ENCODE results near the gene CHAD.

CHAD gene

DNA sequence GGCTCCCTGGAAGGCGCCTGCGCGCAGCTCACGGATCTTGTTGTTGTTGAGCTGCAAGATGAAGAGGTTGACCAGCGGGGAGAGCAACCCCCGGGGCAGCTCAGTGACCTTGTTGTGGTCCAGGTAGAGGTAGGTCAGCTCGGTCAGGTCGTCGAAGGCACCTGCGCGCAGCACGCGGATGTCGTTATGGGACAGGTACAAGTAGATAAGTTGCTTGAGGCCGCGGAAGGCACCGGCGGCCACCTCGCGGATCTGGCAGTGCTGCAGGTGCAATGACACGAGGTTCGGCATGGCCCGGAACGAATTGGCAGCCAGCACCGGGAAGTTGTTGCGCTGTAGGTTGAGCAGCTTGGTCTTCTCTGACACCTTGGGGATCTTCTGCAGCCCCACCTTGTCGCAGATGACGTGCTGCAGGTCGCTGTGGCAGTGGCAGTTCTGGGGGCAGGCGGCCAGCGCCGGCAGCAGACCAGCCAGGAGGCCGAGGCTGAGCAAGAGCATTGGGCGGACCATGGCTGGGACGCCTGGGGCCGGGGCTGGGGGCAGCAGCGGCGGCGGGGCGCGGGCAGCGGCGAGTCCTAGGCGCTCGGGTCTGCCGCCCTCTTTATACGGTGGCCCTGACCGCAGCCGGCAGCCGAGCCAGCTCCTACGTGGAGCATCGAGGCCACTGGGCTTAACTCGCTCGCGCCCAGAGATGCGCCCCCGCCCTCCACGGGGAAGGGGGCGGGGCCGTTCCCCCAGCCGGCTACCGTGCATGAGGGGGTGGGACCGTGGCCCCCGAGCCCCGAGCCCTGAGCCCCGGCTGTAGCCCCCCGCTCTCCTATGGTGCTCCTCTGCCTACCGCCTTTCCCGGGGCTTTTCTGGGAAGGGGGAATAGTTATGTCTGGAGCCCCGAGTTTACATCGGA, at the start of gene CHAD:
Gene CHAD (minus strand): TSS at position 577 of the 904 bp plus-strand sequence. CDS start 67 bp downstream, at position 510.
- DNase-seq: no peak

DNA sequence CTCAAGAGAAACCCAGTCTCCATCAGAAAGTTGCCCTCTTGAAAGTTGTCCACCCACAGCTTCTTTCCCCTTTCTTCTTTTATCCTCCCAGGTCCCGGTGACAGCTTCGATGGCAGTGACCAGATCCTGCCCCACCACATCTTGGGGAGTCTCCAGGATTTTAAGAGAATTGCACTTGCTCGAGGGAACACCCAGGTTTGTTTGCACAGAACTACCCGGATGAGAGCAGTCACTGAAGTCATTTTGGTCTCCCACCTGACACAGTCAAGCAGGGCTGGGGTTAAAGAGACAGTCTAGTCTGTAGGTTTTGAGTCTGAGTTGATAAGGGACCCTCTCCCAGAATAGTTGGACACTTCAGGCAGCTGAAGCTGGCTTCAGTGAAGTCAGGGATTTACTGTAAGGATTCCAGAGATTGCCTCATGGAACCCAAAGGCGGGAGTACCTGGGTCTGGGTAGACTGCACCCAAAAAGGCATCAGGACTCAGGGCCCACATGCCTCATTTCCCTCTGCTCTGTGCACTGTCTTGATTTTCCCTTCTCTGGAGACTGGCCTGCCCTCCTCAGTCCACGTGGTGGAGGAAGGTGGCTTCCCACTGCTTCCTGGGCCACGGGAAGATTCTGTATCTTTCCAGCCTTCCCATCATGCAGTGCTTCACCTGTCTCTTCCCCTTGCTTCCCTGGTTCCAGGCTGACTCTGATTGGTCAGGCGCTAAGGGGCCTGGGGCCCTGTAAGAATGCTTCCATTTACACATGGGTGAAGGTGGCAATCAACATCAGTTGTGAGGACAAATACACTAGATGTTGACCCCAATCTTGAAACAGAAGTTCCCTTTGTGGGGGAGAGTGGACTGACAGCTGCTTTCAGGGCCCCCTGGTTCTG, 49.1 kb upstream of the CHAD start:
- no peak for DNase-seq

DNA sequence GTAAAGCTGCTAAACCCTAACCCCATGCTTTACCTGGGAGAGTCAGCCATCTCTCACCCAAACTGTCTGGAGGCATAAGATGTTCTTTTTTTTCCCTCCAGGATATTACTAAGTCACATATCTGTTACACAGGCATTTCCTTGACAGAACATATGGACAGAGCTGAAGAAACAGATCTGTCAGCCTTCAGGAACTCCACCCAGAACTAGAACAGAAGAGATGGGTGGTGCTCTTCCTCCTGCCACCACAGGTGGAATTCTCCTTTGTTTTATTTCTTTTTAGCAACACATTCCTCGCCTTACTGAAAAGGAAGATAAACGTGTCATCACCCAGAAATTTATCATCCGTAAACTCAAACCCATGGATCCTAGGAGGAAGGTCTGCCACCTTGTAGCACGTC, 48.3 kb upstream of the CHAD start:
- no peak for DNase-seq

DNA sequence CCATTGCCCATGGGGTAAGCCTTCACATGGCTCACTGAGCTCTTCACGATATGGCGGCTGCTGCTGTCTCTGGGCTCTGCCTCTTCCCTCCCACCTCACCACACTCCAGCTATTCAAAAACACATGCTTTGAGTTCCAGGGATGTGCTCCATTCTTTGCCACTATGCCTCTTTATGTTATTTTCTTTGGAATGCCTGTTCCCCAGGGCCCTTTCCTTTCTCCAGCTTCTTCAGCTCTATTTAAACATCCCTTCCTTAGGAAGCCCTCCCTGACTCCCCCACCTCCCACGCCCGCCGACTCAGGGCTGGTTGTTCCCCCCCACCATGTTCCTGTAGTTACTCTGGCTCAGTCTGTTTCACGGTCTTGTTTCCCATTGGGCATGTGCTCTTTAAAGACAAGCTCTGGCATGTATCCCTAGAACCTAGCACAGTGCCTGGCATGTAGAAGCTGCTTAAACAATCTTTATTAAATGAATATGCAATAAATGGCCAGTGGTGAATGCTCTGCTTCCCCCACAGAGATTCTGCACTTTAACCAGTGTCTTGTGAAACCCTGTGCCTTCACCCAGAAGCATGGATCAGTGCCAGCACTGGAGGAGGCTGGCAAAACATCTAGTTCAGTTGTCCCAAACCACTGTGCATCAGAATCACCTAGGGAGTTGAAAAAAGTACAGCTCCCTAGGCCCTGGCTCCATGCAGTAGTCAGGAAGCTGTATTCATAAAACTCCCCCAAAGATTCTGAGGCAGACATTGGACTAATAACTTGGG, 46.4 kb upstream of the CHAD start:
- no peak for DNase-seq

DNA sequence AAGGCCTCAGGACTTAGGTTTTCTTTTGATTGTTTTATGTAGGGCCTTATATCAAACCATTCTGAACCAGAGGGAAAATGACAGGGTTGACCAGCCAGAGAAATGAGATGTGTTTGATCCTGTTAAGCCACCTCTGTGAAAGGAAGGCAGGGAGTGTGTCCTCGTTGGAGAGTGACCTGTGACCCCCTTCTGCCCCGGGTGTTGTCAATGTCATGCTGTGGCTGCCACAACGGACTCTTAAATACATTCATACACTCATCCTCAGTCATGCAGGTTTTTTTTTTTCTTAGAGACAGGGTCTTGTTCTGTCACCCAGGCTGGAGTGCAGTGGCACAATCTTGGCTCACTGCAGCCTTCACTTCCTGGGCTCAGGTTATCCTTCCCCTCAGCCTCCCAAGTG, 45.7 kb upstream of the CHAD start:
- DNase-seq: no peak

DNA sequence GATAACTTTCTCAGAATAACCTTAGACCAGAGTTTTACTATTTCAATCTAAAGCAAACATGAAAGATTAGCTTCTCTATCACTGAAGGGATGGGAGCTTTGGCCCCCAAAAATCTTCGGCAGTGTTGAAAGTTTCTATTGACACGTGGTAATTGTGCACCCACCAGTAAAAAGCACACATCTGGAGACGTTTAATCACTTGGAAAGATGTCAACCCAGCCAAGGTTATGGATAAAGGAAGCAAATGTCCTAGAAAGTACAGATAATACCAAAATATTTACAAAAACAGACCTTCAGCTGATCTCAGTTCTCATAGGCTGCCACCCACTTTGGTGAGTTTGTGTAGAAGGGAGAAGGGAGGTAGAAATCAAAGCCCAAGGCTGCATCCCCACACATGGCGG, 44.8 kb upstream of the CHAD start:
- DNase-seq: no peak

DNA sequence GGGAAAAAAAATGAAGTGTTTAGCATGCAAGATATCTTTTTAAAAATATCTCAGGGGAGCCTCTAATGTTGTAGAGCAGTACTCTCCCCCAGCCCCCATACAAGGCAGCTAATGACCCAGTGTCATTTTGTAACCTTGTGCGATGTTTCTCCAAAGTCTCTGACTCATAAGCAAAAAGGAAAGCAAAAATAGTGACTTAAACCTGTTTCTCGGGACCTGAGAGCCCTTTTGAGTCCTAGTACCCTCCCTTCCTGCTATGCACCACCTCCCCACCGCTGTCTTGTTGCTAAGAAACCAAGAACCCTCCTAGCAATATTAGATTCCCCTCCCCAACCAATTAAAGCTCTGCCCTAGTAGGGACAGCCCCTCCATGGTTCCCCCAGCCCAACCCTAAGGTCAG, 42.4 kb upstream of the CHAD start:
- DNase-seq: peak; percentile 64 to 67

DNA sequence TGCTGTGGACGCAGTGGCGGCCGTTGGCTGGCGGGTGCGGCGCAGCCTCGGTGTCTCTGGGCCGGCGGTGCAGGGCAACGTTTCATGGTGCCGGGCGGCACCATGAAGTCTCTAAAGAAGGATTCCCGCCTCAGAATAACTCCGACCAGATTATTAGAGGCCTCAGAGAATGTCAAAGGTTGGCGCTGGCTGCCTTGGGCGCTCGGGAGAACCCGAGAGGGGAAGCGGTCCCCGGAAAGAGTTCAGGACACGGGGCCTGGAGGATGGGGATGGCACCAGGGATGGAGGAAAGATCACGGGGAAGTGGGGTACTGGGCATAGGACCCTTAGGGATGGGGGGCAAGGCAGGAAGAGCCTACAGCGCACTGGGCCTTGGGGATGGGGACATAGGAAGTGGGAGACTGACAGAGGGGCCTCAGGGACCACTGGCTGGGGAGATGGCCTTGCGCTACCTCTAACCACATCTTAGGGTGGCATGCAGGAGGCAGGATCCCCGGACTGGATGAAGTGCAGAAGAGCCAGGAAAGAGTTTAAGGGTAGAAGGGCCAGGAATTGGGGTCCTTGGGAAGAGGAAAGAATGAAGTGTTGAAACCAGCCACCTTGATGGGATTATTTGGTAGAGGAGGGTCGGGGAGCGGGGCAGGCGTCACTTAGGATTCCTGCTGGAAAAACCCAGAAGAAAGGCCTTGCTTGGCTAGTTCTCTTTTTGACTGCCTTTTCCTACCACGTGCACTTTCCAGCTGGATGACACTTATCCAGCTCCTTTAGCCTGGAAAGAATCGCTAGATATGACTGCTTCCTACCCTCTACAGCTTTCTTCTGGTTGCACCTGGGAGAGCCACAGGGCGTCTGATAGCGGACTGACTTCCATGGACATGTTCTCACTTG, 40.1 kb upstream of the CHAD start:
- DNase-seq: no peak

GRCh38 chr17:50507871-50508572, 39.3 kb upstream of the CHAD start, which contains the start of gene MYCBPAP:
Gene MYCBPAP, plus strand, starts transcription at chr17:50508439. Its CDS starts 236 bp downstream, at chr17:50508675.
- DNase-seq: peak; percentile 80 to 86

DNA sequence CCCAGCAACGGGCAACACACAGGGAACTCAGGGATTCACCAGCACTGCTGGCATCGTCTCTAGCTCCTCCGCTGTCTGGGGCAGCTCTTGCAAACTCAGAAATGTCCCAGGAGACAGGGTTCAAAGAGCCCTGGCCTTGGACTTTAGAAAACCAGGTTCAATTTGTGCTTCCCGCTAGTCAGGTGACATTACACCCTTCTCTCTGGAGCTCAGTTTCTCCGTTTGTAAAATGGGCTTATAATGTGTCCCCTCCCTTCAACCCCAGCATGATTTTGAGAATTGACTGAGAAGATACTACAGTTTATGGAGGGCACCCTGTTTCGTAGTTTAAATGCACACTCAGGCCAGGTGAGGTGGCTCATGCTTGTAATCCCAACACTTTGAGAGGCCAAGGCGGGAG, 37.6 kb upstream of the CHAD start:
- DNase-seq: no peak

DNA sequence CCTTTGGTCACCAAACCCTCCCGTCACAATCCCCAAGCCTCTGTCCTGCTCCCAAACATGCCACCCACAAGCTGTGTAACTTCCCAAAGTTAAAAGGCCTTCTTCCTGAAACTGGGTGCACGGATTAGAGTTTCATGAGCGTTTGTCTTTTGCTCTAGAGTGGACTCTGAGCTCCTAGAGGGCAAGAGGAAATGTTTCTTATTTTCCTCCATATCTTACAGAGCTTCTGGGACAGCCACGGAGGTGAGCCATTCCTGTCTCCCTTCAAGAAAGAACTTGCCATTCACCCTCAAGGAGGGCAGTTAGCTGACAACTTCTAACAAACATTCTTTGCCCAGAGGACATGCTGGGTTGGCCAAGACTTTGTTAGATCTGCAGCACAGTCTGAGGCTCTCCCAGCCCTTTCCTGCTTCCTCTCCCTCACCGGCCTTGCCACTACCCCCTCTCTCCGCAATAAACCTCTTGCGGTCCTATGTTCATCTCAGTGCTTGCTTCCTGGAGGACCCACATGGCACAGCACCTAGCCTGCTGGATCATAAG, 37.0 kb upstream of the CHAD start:
- DNase-seq: no peak

GRCh38 chr17:50502301-50502990, 33.8 kb upstream of the CHAD start:
- DNase-seq: no peak

DNA sequence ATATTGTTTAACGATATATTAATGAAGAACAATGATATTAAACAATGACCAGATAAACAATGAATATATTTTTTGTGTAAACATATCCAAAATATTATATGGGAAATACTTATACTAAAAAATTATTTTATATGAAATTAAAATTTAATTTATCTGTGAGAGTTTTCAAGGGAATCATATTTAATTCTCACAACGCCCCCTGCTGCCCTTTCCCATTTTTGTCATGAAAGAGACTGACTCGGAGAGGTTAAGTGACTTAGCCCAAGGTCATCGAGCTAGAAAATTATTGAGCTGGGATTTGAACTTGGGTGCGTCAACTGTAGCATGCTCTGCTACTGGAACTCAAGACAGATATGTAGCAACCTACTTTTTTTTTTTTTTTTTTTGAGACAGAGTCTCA, 32.4 kb upstream of the CHAD start:
- peak; percentile 48 to 60 for DNase-seq

DNA sequence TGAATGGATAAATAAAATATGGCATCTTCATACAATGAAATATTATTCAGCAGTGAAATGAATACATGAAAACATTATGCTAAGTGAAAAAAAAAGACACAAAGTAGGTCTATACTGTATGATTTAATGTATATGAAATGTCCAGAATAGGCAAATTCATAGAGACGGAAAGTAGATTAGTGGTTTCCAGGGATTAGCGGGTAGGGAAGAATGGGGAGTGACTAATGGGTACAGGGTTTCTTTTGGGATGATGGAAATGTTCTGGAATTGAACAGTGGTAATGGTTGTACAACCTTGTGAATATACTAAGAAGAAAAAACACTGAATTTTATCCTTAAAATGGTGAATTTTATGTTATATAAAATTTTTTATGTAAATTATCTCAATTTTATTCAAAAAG, 31.0 kb upstream of the CHAD start:
- DNase-seq: no peak

DNA sequence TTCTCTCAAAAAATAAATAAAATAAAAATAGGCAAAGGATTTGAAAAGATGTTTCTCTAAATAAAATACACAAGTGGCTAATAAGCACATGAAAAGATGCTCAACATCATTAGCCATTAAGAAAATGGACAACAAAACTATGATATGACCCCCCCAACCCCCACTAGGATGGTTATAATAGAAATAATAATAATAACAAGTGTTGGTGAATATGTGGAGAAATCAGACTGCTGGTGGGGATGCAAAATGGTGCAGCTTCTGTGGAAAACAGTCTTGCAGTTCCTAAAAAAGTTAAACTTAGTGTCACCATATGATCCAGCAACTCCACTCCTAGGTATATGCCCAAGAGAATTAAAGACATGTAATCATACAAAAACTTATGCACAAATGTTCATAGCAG, 30.6 kb upstream of the CHAD start:
- DNase-seq: no peak

GRCh38 chr17:50498021-50498874, 29.6 kb upstream of the CHAD start:
- no peak for DNase-seq

DNA sequence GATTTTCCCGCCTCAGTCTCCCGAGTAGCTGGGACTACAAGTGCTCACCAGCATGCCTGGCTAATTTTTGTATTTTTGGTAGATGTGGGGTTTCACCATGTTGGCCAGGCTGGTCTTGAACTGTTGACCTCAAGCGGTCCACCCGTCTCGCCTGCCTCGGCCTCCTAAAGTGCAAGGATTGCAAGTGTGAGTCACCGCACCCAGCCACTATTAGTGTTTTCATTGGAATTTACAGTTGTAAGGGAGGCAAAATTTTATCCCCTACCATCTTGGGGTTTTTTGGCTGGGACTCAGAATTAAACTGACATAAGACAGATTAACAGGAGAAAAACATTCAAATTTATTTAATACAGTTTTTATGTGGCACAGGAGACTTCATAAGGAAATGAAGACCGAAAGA, 27.2 kb upstream of the CHAD start:
- no peak for DNase-seq

DNA sequence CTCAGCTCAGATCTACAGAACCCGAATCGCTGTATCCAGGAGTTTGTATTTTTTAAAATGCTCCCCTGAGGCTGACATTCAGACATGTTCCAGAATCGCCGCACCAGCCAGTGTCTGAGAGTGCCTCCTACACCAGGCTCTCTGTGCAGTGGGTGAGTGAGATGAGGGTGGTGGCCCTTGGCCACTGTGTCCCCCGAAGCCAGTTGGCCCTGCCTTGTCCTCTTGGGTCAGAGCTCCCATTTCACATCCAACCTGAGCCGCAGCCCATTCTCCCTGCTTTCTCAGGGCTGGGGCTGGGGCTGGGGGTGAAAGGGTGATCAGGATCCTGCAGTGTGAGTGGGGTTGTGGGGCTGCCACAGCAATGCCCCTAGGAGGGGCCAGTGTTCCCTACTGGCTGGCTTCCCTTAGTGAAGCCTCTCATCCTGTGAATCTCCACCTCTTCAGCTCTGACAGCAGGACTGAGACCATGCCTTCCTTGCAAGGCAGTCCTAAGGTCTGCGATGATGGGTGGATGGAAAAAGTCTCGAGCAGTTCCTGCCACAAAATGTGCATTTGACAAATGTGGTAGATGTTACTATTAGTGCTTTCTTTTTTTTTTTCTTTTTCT, 26.6 kb upstream of the CHAD start:
- DNase-seq: no peak

- no peak for DNase-seq
Measured at GRCh38 chr17:50493744-50494143, 25.1 kb upstream of the CHAD start.

Data from activated CD4-positive, alpha-beta T cell treated with anti-CD3 and anti-CD28 coated beads, Interleukin-2, amount 50 U/mL, for 48 hours (primary cell).